ENCODE results near the gene CDK11B. TPM values are rescaled to one million over a fixed set of nuclear protein-coding genes. Genes with fewer than 3 reads are reported as not detected.

Gene CDK11B
- total RNA-seq, 4 donors from 2014 or later, result 12.8 to 23.7 (median 15.0) TPM

DNA sequence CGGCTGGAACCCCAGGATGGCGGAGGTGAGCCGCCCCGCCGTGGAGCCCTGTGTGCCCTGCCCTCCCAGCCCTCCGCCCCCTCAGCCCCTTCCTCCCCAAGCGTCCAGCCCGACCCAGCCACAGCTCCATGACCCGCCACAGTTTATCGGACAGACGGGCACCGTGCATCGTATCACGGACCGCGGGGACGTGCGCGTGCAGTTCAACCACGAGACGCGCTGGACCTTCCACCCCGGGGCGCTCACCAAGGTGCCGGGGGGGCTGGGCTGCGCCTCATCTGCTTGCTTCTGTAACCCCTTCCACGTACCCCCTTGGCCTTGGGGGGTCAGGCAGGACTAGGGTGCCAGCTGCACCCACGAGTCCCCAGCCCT is 33.4 kb downstream of the CDK11B start:
- Histone ChIP-seq H3K27ac (no peak overlapping the region), H3K4me3 (replicated peaks in 1 of 3) (no peak overlapping the region), H3K36me3 (peaks cover 10% of the 10 kb centered on the region in 2 donors), H3K27me3 (peaks cover 1% of the 10 kb centered on the region), H3K9me3 (no peaks in the 10 kb centered on the region), H3K4me1 (no peaks in the 10 kb centered on the region)
- DNase-seq, result no peak
- intact Hi-C loops (cut with DNase I), result no loop called here
- 89 to 95% methylated on average over 15 to 28 of the region's 28 CpGs for WGBS, 2 donors
- TF ChIP-seq POLR2A (IDR thresholded peaks at IDR 0.05), result no peak
- no peak for TF ChIP-seq CTCF (IDR thresholded peaks at IDR 0.05)

GRCh38 chr1:1624443-1625403 is 34.1 kb downstream of the CDK11B start:
- intact Hi-C loops (cut with DNase I), result no loop called here
- DNase-seq, result no peak
- Histone ChIP-seq H3K36me3 (peaks cover 10% of the 10 kb centered on the region in 2 donors), H3K4me3 (replicated peaks in 1 of 3) (no peak overlapping the region), H3K27ac (no peak overlapping the region), H3K4me1 (no peaks in the 10 kb centered on the region), H3K9me3 (no peaks in the 10 kb centered on the region), H3K27me3 (no peaks in the 10 kb centered on the region)
- 89% methylated on average over 17 to 32 of the region's 38 CpGs for WGBS, 2 donors
- no peak for TF ChIP-seq POLR2A (IDR thresholded peaks at IDR 0.05)
- no peak for TF ChIP-seq CTCF (IDR thresholded peaks at IDR 0.05)

DNA sequence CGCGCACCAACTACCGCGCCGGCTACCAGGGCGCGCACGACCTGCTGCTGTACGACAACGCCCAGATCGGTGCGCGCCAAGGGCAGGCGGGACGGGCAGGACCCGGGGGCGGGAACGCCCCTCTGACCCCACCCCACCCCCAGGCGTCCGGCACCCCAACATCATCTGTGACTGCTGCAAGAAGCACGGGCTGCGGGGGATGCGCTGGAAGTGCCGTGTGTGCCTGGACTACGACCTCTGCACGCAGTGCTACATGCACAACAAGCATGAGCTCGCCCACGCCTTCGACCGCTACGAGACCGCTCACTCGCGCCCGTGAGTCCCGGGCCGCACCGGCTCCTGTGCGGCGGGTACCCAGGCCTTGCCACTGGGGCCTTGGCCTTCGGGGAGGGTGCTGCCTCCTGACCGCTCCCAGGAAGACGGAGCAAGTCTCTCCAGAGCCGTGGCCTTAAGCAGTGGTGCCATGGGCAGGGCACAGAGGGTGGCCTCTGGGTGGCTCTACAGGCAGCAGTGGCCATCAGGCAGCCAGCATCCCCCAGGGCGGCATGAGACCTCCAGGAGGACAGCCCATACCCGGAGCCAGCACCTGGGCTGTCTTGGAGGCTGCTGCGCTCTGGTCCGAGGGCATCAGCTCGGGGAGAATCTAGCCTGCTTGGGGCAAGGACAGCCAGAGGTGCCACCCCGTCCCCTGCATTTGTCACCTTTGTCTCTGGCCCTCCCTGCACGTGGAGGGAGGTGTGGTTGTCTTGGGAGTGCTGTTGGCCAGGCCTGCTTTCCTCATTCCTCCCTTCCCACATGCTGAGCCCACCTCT is 35.0 kb downstream of the CDK11B start:
- no peaks in the 10 kb centered on the region for H3K4me1 ChIP-seq
- intact Hi-C loops (cut with DNase I), result no loop called here
- H3K27ac ChIP-seq, result no peak overlapping the region
- no peak overlapping the region for H3K4me3 ChIP-seq (replicated peaks in 1 of 3)
- 92 to 95% methylated on average over 15 to 43 of the region's 51 CpGs for WGBS, 2 donors
- H3K36me3 ChIP-seq, result peaks cover 10% of the 10 kb centered on the region in 2 donors
- DNase-seq, result no peak
- no peaks in the 10 kb centered on the region for H3K9me3 ChIP-seq
- no peaks in the 10 kb centered on the region for H3K27me3 ChIP-seq
- no peak for TF ChIP-seq POLR2A (IDR thresholded peaks at IDR 0.05)
- TF ChIP-seq CTCF (IDR thresholded peaks at IDR 0.05), result no peak

DNA sequence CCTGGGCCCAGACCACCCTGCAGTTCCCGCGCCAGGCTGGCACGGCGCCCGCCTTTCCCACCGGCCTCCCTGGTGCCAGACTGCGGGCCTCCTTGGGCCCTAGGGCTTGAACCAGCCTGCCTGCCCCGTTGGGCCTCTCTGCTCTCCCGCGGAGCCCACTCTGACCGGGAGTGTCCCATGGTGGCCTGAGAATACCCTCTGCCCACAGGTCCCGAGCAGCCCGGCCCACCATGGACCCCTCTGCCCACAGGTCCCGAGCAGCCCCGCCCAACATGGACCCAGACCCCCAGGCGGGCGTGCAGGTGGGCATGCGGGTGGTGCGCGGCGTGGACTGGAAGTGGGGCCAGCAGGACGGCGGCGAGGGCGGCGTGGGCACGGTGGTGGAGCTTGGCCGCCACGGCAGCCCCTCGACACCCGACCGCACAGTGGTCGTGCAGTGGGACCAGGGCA is 35.6 kb downstream of the CDK11B start:
- intact Hi-C loops (cut with DNase I), result no loop called here
- Histone ChIP-seq H3K9me3 (no peaks in the 10 kb centered on the region), H3K4me1 (no peaks in the 10 kb centered on the region), H3K36me3 (peaks cover 5 to 9% of the 10 kb centered on the region in 2 donors), H3K27me3 (no peaks in the 10 kb centered on the region), H3K4me3 (replicated peaks in 1 of 3) (no peak overlapping the region), H3K27ac (no peak overlapping the region)
- DNase-seq, result no peak
- 95 to 97% methylated on average over 17 to 22 of the region's 33 CpGs for WGBS, 2 donors
- TF ChIP-seq CTCF (IDR thresholded peaks at IDR 0.05) (no peak), POLR2A (IDR thresholded peaks at IDR 0.05) (no peak)

- Histone ChIP-seq H3K4me3 (replicated peaks in 1 of 3) (no peak overlapping the region), H3K4me1 (no peaks in the 10 kb centered on the region), H3K9me3 (no peaks in the 10 kb centered on the region), H3K27ac (no peak overlapping the region), H3K27me3 (no peaks in the 10 kb centered on the region), H3K36me3 (peaks cover under 1 to 9% of the 10 kb centered on the region in 2 donors)
- no peak for TF ChIP-seq CTCF (IDR thresholded peaks at IDR 0.05)
- TF ChIP-seq POLR2A (IDR thresholded peaks at IDR 0.05), result no peak
- 95 to 97% methylated on average over 17 of the region's 17 CpGs for WGBS, 2 donors
- intact Hi-C loops (cut with DNase I), result no loop called here
- DNase-seq, result no peak
Measured at GRCh38 chr1:1622788-1623094, 36.1 kb downstream of the CDK11B start.

Data from thyroid gland (tissue), 4 donors.